Stimulated activated CD4-positive, alpha-beta T cell treated with anti-CD3 and anti-CD28 coated beads, Interleukin-1b, Interleukin-23, amount 100 ng/mL, for 4 hours (primary cell): Measurements from ENCODE around the gene SIPA1.
"Not testable (repeated sequence)": the region's sequence is repeated elsewhere in the genome, so short reads cannot be mapped to it uniquely, and the experiment has no call there.

Experiments
- DNase-seq, 2 donors: peaks; one replicate each; pipeline ENCODE4 v3.0.0-alpha.2; 2020; ENCODE audit warnings: low read depth in 2 of 2

The SIPA1 gene

GRCh38 chr11:65658174-65659021, 20.5 kb downstream of the SIPA1 start:
- no peak for DNase-seq

GRCh38 chr11:65660038-65660437, 22.1 kb downstream of the SIPA1 start:
- no peak for DNase-seq

DNA sequence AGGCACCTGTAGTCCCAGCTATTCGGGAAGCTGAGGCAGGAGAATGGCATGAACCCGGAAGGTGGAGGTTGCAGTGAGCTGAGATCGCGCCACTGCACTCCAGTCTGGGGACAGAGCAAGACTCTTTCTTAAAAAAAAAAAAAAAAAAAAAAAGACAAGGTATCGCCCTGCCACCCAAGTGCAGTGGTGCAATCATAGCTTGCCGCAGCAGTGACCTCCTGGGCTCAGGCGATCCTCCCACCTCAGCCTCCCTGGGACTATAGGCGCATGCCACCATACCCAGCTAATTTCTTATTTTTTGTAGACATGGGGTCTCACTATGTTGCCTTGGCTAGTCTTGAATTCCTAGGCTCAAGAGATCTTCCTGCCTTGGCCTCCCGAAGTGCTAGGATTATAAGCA, 23.0 kb downstream of the SIPA1 start:
- not testable (repeated sequence) for DNase-seq

DNA sequence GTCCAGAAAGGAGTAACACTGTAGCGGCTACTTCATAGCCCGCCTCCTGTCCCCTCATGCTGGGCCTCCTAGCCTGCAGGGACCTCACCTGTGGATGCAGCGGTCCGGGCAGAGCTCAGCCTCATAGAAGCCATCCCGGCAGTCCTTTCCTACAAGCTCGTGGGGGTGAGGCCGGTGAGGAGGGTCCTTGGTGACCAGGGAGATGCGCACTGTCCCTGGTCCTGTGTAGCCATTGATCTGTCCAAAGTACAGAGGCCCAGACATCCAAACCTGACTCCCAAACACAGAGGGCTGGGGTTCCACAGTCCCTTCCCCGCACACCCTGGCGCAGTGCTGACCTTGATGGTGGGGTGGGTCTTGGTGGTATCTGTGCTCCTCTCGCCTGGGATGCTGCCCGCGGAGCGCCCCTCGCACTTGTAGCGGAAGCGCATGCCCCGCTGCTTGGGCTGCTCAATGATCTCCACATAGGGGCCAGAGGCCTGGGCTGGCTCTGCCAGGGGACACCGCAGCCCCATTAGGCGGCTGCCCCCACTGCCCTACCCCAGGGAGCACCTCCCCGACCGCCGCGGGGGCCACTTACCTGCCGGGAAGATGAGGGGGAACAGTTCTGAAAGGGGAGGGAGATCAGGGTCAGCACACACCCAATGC, 23.8 kb downstream of the SIPA1 start:
- DNase-seq: no peak

GRCh38 chr11:65662247-65662798, 24.4 kb downstream of the SIPA1 start:
- no peak for DNase-seq

- DNase-seq: peak; percentile 79 to 86
Measured at GRCh38 chr11:65662799-65663638, 25.1 kb downstream of the SIPA1 start, which contains the start of gene RELA. Gene RELA, minus strand, starts transcription at chr11:65662916. Its CDS starts 84 bp downstream, at chr11:65662832.

DNA sequence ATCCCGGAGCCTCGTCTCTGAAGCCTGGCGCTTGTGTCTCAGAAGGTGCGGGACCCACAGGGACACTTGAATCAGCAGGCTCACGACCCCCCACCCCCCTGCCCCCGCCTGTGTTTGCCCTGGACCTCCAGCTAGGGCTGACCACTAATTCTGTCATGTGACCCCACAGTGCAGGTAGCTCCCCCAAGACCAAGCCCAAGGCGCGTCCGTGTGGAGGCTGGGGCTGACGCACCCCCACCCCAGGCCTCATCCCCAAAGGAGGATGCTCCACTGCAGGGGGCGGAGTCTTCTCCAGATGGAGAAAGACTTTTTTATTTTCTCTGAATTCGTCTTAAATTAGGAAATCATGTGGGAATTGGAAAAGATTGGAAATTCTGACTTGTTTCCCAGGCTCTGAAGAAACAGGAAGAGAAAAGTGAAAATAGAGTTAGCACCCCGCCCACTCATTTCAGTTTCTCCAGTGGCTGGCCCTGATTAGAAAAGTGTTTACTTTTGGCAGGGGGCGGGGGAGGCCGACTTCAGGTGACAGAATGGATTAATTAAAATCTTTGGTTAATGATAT, 25.8 kb downstream of the SIPA1 start:
- peak in 1 of 2 donors; percentile 31 for DNase-seq

DNA sequence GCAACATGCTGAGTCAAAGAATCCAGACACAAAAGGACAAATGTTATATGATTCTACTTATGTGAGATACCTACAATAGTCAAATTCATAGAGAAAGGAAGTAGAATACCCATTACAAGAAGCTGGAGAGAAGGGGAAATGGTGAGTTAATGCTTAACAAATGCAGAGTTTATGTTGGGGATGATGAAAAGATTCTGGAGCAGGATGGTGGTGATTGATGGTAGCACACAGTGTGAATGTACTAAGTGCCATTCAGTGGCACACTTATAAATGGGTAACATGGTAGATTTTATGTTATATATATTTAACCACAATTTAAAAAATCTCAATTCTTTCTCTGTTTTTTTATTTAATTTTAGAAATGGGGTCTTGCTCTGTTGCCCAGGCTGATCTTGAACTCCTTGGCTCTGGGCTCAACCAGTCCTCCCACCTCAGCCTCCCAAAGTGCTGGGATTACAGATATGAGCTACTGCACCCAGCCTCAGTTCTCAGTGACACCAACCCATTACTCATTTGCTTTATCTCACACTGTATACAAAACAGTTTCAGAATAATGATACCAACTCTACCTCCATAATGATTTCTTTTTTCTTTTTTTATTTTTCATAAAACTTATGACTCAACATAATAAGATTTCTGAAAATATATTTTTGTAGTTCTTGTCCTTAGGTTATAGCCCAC, 34.4 kb downstream of the SIPA1 start:
- no peak for DNase-seq

GRCh38 chr11:65672982-65673381, 35.1 kb downstream of the SIPA1 start:
- no peak for DNase-seq

DNA sequence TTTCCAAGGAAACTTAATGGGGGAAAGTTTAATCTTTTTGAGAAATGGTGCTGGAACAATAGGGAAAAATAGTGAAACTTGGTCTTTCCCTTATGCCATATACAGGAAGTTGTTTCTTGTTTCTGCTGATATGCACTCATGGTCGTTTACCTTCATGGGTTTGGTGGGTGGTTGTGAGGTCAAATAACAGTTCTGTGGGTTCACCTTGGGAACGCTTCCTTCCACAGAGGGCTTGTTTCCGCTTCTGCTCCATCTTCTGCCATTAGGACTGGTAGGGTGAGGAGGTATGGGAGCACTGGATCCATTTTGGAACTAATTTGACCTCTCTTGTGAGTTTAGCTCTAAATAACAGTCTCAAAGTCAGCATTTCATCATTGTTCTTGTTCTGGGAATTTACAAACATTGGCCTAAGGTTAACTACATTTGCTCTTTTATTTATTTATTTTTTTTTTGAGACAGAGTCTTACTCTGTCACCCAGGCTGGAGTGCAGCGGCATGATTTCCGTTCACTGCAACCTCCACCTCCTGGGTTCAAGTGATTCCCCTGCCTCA, 42.4 kb downstream of the SIPA1 start:
- no peak for DNase-seq

- not testable (repeated sequence) for DNase-seq
Measured at GRCh38 chr11:65683480-65683879, 45.6 kb downstream of the SIPA1 start.

GRCh38 chr11:65685981-65686380, 48.1 kb downstream of the SIPA1 start:
- no peak for DNase-seq

GRCh38 chr11:65691847-65692246, 53.9 kb downstream of the SIPA1 start:
- not testable (repeated sequence) for DNase-seq

DNA sequence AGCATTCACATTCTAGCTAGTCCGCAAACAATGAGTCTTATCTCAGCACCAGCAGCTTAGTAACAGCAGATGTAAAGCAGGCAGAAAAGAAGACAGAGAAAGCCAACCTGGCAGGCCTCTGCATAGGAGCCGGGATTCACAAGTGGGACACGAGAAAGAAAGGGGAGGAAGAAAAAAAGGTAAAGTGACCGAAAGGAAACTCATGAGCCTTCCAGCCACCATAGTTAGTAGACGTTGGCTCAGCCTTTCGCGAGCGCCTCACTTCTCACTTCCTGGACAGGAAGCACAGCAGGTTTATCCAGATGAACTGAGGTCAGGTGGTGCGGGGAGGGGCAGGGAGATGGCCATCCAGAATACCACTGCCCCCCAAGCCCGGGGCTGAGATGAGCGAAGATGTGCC, 54.5 kb downstream of the SIPA1 start:
- no peak for DNase-seq

GRCh38 chr11:65695459-65696241, 57.7 kb downstream of the SIPA1 start:
- DNase-seq: no peak

- no peak for DNase-seq
Measured at GRCh38 chr11:65696802-65697552, 59.1 kb downstream of the SIPA1 start.

DNA sequence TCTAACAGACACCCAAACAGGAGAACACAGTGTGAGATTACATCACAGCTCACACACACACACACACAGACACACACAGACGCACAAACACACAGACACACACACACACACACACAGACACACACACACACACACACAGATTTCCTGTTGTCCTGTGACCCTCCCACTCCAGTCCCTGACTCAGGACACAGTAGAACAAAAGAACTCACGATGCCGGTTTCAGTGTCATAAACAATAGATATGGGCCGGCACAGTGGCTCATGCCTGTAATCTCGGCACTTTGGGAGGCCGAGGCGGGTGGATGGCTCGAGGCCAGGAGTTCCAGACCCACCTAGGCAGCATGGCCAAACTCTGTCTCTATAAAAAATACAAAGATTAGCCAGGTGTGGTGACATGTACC, 60.3 kb downstream of the SIPA1 start:
- DNase-seq: no peak

DNA sequence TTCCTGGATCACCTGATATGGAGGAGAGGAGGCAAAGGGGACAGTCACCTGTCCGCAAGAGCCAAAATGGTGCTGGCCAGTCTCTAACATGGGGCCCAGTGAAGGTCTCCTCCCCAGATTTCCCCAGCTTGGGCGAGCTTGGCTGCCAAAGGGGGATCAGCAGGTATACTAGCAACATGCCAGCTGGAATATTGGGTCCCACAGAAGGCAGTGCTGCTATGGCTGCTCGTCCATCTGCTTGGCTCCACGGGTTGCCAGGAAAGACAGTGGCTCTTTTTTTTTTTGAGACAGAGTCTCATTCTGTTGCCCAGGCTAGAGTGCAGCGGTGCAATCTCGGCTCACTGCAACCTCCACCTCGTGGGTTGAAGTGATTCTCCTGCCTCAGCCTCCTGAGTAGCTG, 61.4 kb downstream of the SIPA1 start:
- DNase-seq: no peak

GRCh38 chr11:65700399-65700798, 62.5 kb downstream of the SIPA1 start:
- DNase-seq: no peak
